ENCODE data around the gene CUL4A.

CUL4A gene

GRCh38 chr13:113315992-113316391 lies 106.6 kb downstream of the CUL4A start:
- TF ChIP-seq ZFX (IDR thresholded peaks at IDR 0.05) (no peak), CTCF (conservative IDR thresholded peaks at IDR 0.05) (no peak)
- H3K27ac ChIP-seq, result peak overlapping the region; percentile 3; the same call in 1 of the 2 replicates
